ENCODE measurements around the gene ARPC2. TPM values are rescaled to one million over a fixed set of nuclear protein-coding genes. Genes with fewer than 3 reads are reported as not detected.

The ARPC2 gene
- total and polyA plus RNA-seq, 4 donors: 58.1 to 83.6 (median 73.7) TPM

DNA sequence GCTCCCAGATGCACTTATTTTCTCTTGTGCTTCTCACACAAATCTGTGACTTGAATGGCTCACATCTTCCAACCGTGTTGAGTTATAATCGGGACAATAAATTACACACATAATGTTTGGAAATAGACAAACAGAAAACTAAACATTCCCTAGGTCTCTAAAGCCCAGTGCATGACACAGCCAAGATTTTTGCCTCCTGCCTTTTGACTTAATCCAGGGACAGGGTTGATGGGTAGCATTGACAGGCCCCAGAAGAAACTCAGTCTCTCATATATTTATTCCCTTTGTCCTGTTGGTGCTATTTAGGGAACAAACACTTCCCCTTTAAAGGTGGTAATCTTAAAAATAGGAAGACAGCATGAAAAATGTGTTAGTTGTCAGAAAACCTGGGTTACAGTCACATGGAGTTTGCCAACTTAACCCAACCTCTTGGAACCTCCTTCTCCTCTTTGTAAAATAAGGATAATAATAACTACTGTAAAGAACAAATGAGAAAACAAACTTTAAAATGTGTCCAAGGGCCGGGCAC, 24.0 kb upstream of the ARPC2 start:
- TF ChIP-seq NR2F2 (IDR thresholded peaks at IDR 0.05) (no peak), SP1 (IDR thresholded peaks at IDR 0.05) (no peak), RXRA (IDR thresholded peaks at IDR 0.05) (no peak), FOXA1 (IDR thresholded peaks at IDR 0.05) (no peak), RAD21 (IDR thresholded peaks at IDR 0.05) (no peak), YY1 (IDR thresholded peaks at IDR 0.05) (no peak), GABPA (IDR thresholded peaks at IDR 0.05 in 1 of 2, conservative IDR thresholded peaks at IDR 0.05 in 1 of 2) (no peak), JUND (IDR thresholded peaks at IDR 0.05) (no peak), EGR1 (IDR thresholded peaks at IDR 0.05; ENCODE audit: low read depth in 2 of 2) (no peak), HNF4G (IDR thresholded peaks at IDR 0.05) (no peak), FOXA2 (IDR thresholded peaks at IDR 0.05) (no peak), TAF1 (conservative IDR thresholded peaks at IDR 0.05) (no peak)
- TF ChIP-seq, protein P1, sequence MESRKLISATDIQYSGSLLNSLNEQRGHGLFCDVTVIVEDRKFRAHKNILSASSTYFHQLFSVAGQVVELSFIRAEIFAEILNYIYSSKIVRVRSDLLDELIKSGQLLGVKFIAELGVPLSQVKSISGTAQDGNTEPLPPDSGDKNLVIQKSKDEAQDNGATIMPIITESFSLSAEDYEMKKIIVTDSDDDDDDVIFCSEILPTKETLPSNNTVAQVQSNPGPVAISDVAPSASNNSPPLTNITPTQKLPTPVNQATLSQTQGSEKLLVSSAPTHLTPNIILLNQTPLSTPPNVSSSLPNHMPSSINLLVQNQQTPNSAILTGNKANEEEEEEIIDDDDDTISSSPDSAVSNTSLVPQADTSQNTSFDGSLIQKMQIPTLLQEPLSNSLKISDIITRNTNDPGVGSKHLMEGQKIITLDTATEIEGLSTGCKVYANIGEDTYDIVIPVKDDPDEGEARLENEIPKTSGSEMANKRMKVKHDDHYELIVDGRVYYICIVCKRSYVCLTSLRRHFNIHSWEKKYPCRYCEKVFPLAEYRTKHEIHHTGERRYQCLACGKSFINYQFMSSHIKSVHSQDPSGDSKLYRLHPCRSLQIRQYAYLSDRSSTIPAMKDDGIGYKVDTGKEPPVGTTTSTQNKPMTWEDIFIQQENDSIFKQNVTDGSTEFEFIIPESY (IDR thresholded peaks at IDR 0.05): no peak
- TF ChIP-seq, protein P2, sequence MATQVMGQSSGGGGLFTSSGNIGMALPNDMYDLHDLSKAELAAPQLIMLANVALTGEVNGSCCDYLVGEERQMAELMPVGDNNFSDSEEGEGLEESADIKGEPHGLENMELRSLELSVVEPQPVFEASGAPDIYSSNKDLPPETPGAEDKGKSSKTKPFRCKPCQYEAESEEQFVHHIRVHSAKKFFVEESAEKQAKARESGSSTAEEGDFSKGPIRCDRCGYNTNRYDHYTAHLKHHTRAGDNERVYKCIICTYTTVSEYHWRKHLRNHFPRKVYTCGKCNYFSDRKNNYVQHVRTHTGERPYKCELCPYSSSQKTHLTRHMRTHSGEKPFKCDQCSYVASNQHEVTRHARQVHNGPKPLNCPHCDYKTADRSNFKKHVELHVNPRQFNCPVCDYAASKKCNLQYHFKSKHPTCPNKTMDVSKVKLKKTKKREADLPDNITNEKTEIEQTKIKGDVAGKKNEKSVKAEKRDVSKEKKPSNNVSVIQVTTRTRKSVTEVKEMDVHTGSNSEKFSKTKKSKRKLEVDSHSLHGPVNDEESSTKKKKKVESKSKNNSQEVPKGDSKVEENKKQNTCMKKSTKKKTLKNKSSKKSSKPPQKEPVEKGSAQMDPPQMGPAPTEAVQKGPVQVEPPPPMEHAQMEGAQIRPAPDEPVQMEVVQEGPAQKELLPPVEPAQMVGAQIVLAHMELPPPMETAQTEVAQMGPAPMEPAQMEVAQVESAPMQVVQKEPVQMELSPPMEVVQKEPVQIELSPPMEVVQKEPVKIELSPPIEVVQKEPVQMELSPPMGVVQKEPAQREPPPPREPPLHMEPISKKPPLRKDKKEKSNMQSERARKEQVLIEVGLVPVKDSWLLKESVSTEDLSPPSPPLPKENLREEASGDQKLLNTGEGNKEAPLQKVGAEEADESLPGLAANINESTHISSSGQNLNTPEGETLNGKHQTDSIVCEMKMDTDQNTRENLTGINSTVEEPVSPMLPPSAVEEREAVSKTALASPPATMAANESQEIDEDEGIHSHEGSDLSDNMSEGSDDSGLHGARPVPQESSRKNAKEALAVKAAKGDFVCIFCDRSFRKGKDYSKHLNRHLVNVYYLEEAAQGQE (IDR thresholded peaks at IDR 0.05): no peak
- TF ChIP-seq, protein P3, sequence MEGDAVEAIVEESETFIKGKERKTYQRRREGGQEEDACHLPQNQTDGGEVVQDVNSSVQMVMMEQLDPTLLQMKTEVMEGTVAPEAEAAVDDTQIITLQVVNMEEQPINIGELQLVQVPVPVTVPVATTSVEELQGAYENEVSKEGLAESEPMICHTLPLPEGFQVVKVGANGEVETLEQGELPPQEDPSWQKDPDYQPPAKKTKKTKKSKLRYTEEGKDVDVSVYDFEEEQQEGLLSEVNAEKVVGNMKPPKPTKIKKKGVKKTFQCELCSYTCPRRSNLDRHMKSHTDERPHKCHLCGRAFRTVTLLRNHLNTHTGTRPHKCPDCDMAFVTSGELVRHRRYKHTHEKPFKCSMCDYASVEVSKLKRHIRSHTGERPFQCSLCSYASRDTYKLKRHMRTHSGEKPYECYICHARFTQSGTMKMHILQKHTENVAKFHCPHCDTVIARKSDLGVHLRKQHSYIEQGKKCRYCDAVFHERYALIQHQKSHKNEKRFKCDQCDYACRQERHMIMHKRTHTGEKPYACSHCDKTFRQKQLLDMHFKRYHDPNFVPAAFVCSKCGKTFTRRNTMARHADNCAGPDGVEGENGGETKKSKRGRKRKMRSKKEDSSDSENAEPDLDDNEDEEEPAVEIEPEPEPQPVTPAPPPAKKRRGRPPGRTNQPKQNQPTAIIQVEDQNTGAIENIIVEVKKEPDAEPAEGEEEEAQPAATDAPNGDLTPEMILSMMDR (IDR thresholded peaks at IDR 0.05; ENCODE audit: low read depth, low read length, missing input control): no peak
- TF ChIP-seq, protein P4, sequence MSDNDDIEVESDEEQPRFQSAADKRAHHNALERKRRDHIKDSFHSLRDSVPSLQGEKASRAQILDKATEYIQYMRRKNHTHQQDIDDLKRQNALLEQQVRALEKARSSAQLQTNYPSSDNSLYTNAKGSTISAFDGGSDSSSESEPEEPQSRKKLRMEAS (IDR thresholded peaks at IDR 0.05): no peak
- DNase-seq (ENCODE audit: low spot score): no peak
- Histone ChIP-seq H3K4me1 (ENCODE audit: control insufficient read depth in 4 of 4, insufficient read depth in 4 of 4, low read length in 3 of 4) (no peaks in the 10 kb centered on the region), H3K4me3 (ENCODE audit: low read depth in 1 of 3, low read length in 3 of 3) (no peak overlapping the region), H3K27ac (ENCODE audit: low read depth in 1 of 2, low read length in 2 of 2) (no peak overlapping the region), H3K27me3 (ENCODE audit: control insufficient read depth in 4 of 4, insufficient read depth in 4 of 4, low read length in 3 of 4) (no peaks in the 10 kb centered on the region), H3K36me3 (ENCODE audit: control insufficient read depth in 4 of 4, insufficient read depth in 3 of 4, low read depth in 1 of 4, low read length in 3 of 4) (no peaks in the 10 kb centered on the region), H3K9ac (ENCODE audit: low read depth in 1 of 2, low read length in 2 of 2) (no peak overlapping the region), H3K9me3 (ENCODE audit: control insufficient read depth in 4 of 4, low read length in 3 of 4) (no peaks in the 10 kb centered on the region)
- 72% methylated on average over 3 of the region's 3 CpGs for WGBS

DNA sequence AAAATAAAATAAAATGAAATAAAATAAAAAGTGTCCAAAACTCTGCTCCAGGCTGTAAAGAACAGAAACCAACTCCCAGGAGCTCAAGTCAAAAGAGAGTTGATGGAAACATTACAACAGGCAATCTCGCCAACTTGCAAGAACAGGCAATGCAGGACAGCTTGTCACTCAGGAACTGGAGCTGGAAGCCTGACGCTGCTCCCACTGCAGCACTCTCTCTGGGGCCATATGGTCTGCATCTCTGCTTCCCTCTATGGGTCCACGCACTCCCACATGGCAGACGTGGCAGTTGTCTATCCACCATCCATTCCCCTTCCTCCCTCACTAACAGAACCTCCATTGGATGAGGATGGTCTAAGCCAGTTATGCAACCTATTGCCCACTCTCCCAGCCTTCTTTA, 23.3 kb upstream of the ARPC2 start:
- Histone ChIP-seq H3K36me3 (ENCODE audit: control insufficient read depth in 4 of 4, insufficient read depth in 3 of 4, low read depth in 1 of 4, low read length in 3 of 4) (no peaks in the 10 kb centered on the region), H3K27me3 (ENCODE audit: control insufficient read depth in 4 of 4, insufficient read depth in 4 of 4, low read length in 3 of 4) (no peaks in the 10 kb centered on the region), H3K9ac (ENCODE audit: low read depth in 1 of 2, low read length in 2 of 2) (no peak overlapping the region), H3K4me1 (ENCODE audit: control insufficient read depth in 4 of 4, insufficient read depth in 4 of 4, low read length in 3 of 4) (no peaks in the 10 kb centered on the region), H3K27ac (ENCODE audit: low read depth in 1 of 2, low read length in 2 of 2) (no peak overlapping the region), H3K4me3 (ENCODE audit: low read depth in 1 of 3, low read length in 3 of 3) (no peak overlapping the region), H3K9me3 (ENCODE audit: control insufficient read depth in 4 of 4, low read length in 3 of 4) (no peaks in the 10 kb centered on the region)
- TF ChIP-seq SP1 (IDR thresholded peaks at IDR 0.05) (no peak), HNF4G (IDR thresholded peaks at IDR 0.05) (no peak), YY1 (IDR thresholded peaks at IDR 0.05) (no peak), FOXA1 (IDR thresholded peaks at IDR 0.05) (no peak), RXRA (IDR thresholded peaks at IDR 0.05) (no peak), RAD21 (IDR thresholded peaks at IDR 0.05) (no peak), GABPA (IDR thresholded peaks at IDR 0.05 in 1 of 2, conservative IDR thresholded peaks at IDR 0.05 in 1 of 2) (no peak)
- TF ChIP-seq, protein P4 (IDR thresholded peaks at IDR 0.05): no peak
- TF ChIP-seq, protein P3 (IDR thresholded peaks at IDR 0.05; ENCODE audit: low read depth, low read length, missing input control): no peak
- TF ChIP-seq, protein P5, sequence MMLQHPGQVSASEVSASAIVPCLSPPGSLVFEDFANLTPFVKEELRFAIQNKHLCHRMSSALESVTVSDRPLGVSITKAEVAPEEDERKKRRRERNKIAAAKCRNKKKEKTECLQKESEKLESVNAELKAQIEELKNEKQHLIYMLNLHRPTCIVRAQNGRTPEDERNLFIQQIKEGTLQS (IDR thresholded peaks at IDR 0.05): no peak
- TF ChIP-seq, protein P1 (IDR thresholded peaks at IDR 0.05): no peak
- DNase-seq (ENCODE audit: low spot score): no peak
- 91% methylated on average over 4 of the region's 4 CpGs for WGBS
